Measurements from ENCODE around the gene CLGN.

DNA sequence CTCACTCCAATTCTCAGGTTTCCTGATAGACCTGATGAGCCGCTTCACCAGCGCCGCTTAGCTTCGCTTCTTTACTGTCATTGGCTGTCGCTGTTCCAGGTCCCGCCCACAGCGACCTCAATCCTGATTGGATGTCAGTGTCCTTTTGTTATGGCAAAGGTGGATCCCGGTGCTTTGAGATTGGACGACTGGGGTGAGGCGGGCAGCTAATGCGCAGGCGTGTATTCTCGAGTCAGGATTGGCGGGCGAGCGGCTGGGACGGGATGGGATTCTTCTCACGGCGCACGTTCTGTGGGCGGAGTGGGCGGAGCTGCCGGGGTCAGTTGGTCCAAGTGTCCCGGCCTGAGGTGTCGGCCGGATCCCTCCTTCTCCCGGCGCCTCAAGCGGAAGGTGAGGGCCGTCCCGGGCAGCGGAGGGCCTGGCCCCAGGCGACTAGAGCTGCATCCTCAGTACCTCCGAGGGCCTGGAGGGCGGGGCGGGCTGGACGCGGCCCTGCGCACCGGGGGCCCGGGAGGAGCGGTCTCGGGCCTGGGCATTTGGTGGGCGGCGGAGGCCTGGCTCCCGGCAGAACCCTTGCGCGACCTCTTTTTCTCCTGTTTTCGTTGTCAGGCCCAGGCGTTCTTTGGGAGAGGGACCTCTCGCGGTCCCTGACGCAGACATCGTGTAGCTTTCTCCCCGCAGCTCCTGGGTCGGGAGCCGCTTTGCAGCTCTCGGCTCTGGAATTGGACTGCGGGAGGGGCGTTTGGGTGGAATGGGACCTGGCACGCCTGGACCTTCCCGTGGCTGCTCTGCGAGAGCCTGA is 53.9 kb downstream of the CLGN start, which contains the start of gene SCOC:
- TF ChIP-seq, protein P1, sequence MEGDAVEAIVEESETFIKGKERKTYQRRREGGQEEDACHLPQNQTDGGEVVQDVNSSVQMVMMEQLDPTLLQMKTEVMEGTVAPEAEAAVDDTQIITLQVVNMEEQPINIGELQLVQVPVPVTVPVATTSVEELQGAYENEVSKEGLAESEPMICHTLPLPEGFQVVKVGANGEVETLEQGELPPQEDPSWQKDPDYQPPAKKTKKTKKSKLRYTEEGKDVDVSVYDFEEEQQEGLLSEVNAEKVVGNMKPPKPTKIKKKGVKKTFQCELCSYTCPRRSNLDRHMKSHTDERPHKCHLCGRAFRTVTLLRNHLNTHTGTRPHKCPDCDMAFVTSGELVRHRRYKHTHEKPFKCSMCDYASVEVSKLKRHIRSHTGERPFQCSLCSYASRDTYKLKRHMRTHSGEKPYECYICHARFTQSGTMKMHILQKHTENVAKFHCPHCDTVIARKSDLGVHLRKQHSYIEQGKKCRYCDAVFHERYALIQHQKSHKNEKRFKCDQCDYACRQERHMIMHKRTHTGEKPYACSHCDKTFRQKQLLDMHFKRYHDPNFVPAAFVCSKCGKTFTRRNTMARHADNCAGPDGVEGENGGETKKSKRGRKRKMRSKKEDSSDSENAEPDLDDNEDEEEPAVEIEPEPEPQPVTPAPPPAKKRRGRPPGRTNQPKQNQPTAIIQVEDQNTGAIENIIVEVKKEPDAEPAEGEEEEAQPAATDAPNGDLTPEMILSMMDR (conservative IDR thresholded peaks at IDR 0.05) = no peak
- TF ChIP-seq EZH2 (IDR thresholded peaks at IDR 0.05; ENCODE audit: low read depth) = no peak

All from PC-9 (cell line).